ENCODE data around the gene SLC47A2.

SLC47A2 gene

DNA sequence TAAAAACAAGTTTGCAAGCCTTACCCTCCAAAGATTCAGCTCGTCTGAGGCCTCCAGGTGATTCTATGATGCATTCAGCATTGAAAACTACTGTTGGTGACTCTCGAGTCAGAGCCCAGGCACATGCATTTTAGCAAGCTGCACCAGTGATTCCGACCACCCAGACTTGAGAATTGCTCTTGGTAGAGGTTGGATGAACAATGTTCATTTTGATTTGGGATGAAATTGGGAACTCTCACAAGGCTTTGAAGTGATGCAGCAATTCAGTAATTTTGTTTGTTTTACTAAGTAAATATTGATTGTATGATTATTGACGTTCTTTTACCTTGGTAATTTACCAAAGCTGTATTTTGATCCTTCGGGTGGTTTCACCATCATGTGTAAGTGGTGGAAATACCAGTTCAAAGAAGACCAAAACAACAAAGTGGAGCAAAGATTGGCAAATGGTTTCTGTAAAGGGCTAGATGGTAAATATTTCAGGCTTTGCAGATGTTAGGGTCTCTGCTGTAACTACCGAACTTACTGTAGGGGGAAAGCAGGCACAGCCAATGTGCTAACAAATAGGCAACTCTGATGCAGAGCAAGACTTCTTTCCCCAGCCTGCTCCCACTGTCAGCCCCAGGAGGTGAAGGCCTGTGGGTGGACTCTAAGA is 56.0 kb downstream of the SLC47A2 start:
- TF ChIP-seq SPI1 (IDR thresholded peaks at IDR 0.05; ENCODE audit: borderline replicate concordance, low read depth) (no peak), GABPA (IDR thresholded peaks at IDR 0.05; ENCODE audit: low read depth) (no peak), POLR2AphosphoS5 (IDR thresholded peaks at IDR 0.05; ENCODE audit: low read depth) (no peak)
- TF ChIP-seq, protein P1, sequence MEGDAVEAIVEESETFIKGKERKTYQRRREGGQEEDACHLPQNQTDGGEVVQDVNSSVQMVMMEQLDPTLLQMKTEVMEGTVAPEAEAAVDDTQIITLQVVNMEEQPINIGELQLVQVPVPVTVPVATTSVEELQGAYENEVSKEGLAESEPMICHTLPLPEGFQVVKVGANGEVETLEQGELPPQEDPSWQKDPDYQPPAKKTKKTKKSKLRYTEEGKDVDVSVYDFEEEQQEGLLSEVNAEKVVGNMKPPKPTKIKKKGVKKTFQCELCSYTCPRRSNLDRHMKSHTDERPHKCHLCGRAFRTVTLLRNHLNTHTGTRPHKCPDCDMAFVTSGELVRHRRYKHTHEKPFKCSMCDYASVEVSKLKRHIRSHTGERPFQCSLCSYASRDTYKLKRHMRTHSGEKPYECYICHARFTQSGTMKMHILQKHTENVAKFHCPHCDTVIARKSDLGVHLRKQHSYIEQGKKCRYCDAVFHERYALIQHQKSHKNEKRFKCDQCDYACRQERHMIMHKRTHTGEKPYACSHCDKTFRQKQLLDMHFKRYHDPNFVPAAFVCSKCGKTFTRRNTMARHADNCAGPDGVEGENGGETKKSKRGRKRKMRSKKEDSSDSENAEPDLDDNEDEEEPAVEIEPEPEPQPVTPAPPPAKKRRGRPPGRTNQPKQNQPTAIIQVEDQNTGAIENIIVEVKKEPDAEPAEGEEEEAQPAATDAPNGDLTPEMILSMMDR (IDR thresholded peaks at IDR 0.05; ENCODE audit: insufficient read depth, low read length): no peak
- TF ChIP-seq, protein P2, sequence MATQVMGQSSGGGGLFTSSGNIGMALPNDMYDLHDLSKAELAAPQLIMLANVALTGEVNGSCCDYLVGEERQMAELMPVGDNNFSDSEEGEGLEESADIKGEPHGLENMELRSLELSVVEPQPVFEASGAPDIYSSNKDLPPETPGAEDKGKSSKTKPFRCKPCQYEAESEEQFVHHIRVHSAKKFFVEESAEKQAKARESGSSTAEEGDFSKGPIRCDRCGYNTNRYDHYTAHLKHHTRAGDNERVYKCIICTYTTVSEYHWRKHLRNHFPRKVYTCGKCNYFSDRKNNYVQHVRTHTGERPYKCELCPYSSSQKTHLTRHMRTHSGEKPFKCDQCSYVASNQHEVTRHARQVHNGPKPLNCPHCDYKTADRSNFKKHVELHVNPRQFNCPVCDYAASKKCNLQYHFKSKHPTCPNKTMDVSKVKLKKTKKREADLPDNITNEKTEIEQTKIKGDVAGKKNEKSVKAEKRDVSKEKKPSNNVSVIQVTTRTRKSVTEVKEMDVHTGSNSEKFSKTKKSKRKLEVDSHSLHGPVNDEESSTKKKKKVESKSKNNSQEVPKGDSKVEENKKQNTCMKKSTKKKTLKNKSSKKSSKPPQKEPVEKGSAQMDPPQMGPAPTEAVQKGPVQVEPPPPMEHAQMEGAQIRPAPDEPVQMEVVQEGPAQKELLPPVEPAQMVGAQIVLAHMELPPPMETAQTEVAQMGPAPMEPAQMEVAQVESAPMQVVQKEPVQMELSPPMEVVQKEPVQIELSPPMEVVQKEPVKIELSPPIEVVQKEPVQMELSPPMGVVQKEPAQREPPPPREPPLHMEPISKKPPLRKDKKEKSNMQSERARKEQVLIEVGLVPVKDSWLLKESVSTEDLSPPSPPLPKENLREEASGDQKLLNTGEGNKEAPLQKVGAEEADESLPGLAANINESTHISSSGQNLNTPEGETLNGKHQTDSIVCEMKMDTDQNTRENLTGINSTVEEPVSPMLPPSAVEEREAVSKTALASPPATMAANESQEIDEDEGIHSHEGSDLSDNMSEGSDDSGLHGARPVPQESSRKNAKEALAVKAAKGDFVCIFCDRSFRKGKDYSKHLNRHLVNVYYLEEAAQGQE (IDR thresholded peaks at IDR 0.05; ENCODE audit: insufficient replicate concordance, low read depth): no peak
- Histone ChIP-seq H3K27ac (replicated peaks) (no peak overlapping the region), H3K4me3 (replicated peaks; ENCODE audit: insufficient read depth, low read length) (no peak overlapping the region), H3K27me3 (ENCODE audit: insufficient read depth, poor library complexity, severe bottlenecking) (no peaks in the 10 kb centered on the region)
- no peak for DNase-seq (ENCODE audit: low read depth in 1 of 2, low spot score in 1 of 2)

DNA sequence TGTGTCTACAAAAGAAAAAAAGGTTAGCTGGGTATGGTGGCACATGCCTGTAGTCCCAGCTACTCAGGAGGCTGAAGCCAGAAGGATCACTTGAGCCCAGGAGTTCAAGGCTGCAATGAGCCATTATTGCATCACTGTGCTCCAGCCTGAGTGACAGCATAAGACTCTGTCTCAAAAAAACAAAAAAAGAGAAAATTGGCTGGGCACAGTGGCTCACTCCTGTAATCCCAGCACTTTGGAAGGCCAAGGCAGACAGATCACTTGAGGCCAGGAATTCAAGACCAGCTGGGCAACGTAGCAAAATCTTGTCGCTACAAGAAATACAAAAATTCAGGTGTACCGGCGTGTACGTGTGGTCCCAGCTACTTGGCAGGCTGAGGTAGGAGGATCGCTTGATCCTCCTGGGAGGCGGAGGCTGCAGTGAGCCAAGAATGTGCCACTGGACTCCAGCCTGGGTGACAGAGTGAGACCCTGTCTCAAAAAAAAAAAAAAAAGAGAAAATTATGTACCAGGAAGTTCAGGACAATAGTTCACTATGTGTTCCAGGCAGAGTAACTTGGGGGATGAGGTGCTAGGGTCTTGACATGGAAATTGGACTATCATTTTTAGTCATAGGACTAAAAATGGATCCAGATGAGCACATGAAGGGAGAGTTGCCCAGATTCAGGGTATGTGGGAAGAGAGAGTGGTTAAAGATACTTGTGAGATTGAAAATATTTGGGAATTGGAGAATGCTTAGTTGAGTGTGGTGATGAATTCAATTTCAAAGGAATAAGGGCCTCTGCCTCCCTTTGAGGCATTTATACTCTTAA is 56.8 kb downstream of the SLC47A2 start:
- H3K27ac ChIP-seq (replicated peaks): no peak overlapping the region
- DNase-seq (ENCODE audit: low read depth in 1 of 2, low spot score in 1 of 2): no peak
- H3K4me3 ChIP-seq (replicated peaks; ENCODE audit: insufficient read depth, low read length): no peak overlapping the region
- no peak for TF ChIP-seq GABPA (IDR thresholded peaks at IDR 0.05; ENCODE audit: low read depth)
- no peak for TF ChIP-seq POLR2AphosphoS5 (IDR thresholded peaks at IDR 0.05; ENCODE audit: low read depth)
- H3K27me3 ChIP-seq (ENCODE audit: insufficient read depth, poor library complexity, severe bottlenecking): no peaks in the 10 kb centered on the region

DNA sequence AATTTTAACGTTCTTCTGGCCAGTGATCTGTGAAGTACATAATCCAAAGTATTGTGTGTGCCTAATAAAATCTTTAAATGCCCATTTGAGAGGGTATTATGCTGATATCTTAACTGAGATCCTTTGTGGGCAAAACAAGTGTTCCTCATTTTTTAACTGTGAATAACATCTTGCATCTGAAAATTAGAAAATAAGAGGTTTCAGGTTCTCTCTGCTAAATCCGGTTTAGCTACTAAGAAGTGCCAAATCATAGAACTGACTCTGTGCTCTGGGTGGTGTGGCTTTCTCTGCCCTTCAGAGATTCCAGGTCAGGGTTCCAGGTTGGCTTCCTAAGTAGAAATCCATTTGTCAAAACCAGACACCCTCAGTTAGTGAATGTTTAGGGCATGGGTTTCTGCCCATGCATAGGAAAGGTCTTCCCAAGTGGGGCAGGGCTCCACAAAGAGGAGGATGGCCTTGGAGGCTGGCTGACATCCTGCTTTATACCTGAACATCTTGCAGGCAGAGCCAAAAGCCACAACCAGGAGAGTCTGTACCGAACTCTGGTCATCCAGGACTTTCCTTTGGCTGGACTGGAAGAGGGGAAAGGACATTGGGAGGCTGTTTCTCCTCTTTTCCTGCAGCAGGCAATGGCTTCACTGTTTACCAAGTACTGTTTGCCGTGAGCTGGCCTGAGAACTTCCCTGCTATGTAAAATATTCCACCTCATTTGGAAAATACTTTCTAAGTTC is 59.4 kb downstream of the SLC47A2 start:
- Histone ChIP-seq H3K4me3 (replicated peaks; ENCODE audit: insufficient read depth, low read length) (no peak overlapping the region), H3K27me3 (ENCODE audit: insufficient read depth, poor library complexity, severe bottlenecking) (no peaks in the 10 kb centered on the region), H3K27ac (replicated peaks) (no peak overlapping the region)
- TF ChIP-seq, protein P1 (IDR thresholded peaks at IDR 0.05; ENCODE audit: insufficient read depth, low read length): no peak
- no peak for TF ChIP-seq POLR2AphosphoS5 (IDR thresholded peaks at IDR 0.05; ENCODE audit: low read depth)
- TF ChIP-seq GABPA (IDR thresholded peaks at IDR 0.05; ENCODE audit: low read depth): no peak
- no peak for TF ChIP-seq SPI1 (IDR thresholded peaks at IDR 0.05; ENCODE audit: borderline replicate concordance, low read depth)
- TF ChIP-seq, protein P2 (IDR thresholded peaks at IDR 0.05; ENCODE audit: insufficient replicate concordance, low read depth): no peak
- no peak for DNase-seq (ENCODE audit: low read depth in 1 of 2, low spot score in 1 of 2)

DNA sequence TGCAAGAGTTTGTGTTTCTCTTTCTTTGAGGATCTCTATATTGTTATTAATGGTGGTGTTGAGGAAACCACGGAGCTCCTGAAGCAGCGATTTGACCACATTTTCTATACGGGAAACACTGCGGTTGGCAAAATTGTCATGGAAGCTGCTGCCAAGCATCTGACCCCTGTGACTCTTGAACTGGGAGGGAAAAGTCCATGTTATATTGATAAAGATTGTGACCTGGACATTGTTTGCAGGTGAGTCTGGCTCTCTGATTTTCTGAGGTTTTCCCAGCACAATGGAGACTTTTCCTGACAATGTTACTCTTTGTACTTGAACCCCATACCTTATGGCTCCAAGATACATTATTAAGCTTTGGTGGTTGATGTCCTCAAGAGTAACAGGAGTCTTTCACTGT is 60.0 kb downstream of the SLC47A2 start:
- H3K4me3 ChIP-seq (replicated peaks; ENCODE audit: insufficient read depth, low read length): no peak overlapping the region
- TF ChIP-seq SPI1 (IDR thresholded peaks at IDR 0.05; ENCODE audit: borderline replicate concordance, low read depth) (no peak), GABPA (IDR thresholded peaks at IDR 0.05; ENCODE audit: low read depth) (no peak), POLR2AphosphoS5 (IDR thresholded peaks at IDR 0.05; ENCODE audit: low read depth) (no peak)
- TF ChIP-seq, protein P1 (IDR thresholded peaks at IDR 0.05; ENCODE audit: insufficient read depth, low read length): no peak
- TF ChIP-seq, protein P2 (IDR thresholded peaks at IDR 0.05; ENCODE audit: insufficient replicate concordance, low read depth): no peak
- no peak overlapping the region for H3K27ac ChIP-seq (replicated peaks)
- DNase-seq (ENCODE audit: low read depth in 1 of 2, low spot score in 1 of 2): no peak
- H3K27me3 ChIP-seq (ENCODE audit: insufficient read depth, poor library complexity, severe bottlenecking): no peaks in the 10 kb centered on the region
